MG63 (cell line): ENCODE results near the gene MYO10. TPM values are rescaled to one million over a fixed set of nuclear protein-coding genes. Genes with fewer than 3 reads are reported as not detected.
A peak's percentile ranks its signal among the peaks of the same experiment; 100 is the strongest.

ENCODE experiments used
- DNase-seq: peaks from one replicate; pipeline ENCODE4 v3.0.0-alpha.2; 2020
- H3K27me3 ChIP-seq: fragments of 250-450 bp; sonication (Bioruptor Pico); 2 replicates; pipeline ENCODE4 v1.5.1; 2020; ENCODE audit warnings: mild to moderate bottlenecking, moderate library complexity
- H3K36me3 ChIP-seq: fragments of 250-450 bp; sonication (Bioruptor Pico); 2 replicates; pipeline ENCODE4 v1.5.1; 2020; ENCODE audit warnings: mild to moderate bottlenecking, moderate library complexity
- H3K4me3 ChIP-seq: fragments of 250-450 bp; sonication (Bioruptor Pico); 2 replicates; pipeline ENCODE4 v1.5.1; 2020; ENCODE audit warnings: mild to moderate bottlenecking, moderate library complexity
- H3K9me3 ChIP-seq: fragments of 250-450 bp; sonication (Bioruptor Pico); 2 replicates; pipeline ENCODE4 v1.5.1; 2020; ENCODE audit warnings: mild to moderate bottlenecking, moderate library complexity
- total RNA-seq: library from RNA; depleted of rRNA; stranded (reverse); fragments of >200 nt; shearing (Covaris generic); gene quantifications from 2 replicates; pipeline ENCODE4 v1.2.3, GENCODE V29; 2014; ENCODE audit warnings: low replicate concordance

MYO10 gene
- total RNA-seq, 1 experiment from 2014 or later = 55.0 TPM

- H3K36me3 ChIP-seq = peaks cover 63% of the 10 kb centered on the region
Observed at GRCh38 chr5:16863469-16863946, 72.6 kb downstream of the MYO10 start.

GRCh38 chr5:16862777-16863176, 73.3 kb downstream of the MYO10 start:
- Histone ChIP-seq H3K9me3 (peaks cover 14% of the 10 kb centered on the region), H3K36me3 (peaks cover 63% of the 10 kb centered on the region), H3K27me3 (no peaks in the 10 kb centered on the region), H3K4me3 (no peak overlapping the region)
- DNase-seq = no peak

More at GRCh38 chr5:16863469-16863946, 72.6 kb downstream of the MYO10 start:
- no peak overlapping the region for H3K4me3 ChIP-seq
- DNase-seq = no peak
- H3K9me3 ChIP-seq = peaks cover 14% of the 10 kb centered on the region
- no peaks in the 10 kb centered on the region for H3K27me3 ChIP-seq

GRCh38 chr5:16859346-16859745, 76.7 kb downstream of the MYO10 start:
- DNase-seq = no peak
- Histone ChIP-seq H3K4me3 (no peak overlapping the region), H3K27me3 (no peaks in the 10 kb centered on the region), H3K9me3 (peaks cover 14% of the 10 kb centered on the region), H3K36me3 (peaks cover 70% of the 10 kb centered on the region)

GRCh38 chr5:16858151-16858550, 77.9 kb downstream of the MYO10 start:
- Histone ChIP-seq H3K27me3 (no peaks in the 10 kb centered on the region), H3K9me3 (peaks cover 14% of the 10 kb centered on the region), H3K36me3 (peaks cover 58% of the 10 kb centered on the region), H3K4me3 (no peak overlapping the region)
- no peak for DNase-seq

- Histone ChIP-seq H3K4me3 (no peak overlapping the region), H3K9me3 (peaks cover 14% of the 10 kb centered on the region), H3K27me3 (no peaks in the 10 kb centered on the region), H3K36me3 (peaks cover 61% of the 10 kb centered on the region)
- DNase-seq = peak; percentile 79
Observed at GRCh38 chr5:16857635-16858034, 78.5 kb downstream of the MYO10 start.

GRCh38 chr5:16856531-16856930, 79.6 kb downstream of the MYO10 start:
- DNase-seq = peak; percentile 83
- Histone ChIP-seq H3K27me3 (no peaks in the 10 kb centered on the region), H3K4me3 (no peak overlapping the region), H3K9me3 (peaks cover 14% of the 10 kb centered on the region), H3K36me3 (peaks cover 57% of the 10 kb centered on the region)

GRCh38 chr5:16855898-16856297, 80.2 kb downstream of the MYO10 start:
- no peak for DNase-seq
- Histone ChIP-seq H3K4me3 (no peak overlapping the region), H3K27me3 (no peaks in the 10 kb centered on the region)

GRCh38 chr5:16855485-16855884, 80.6 kb downstream of the MYO10 start:
- H3K4me3 ChIP-seq = no peak overlapping the region
- no peak for DNase-seq
- H3K36me3 ChIP-seq = peaks cover 57% of the 10 kb centered on the region
- peaks cover 12% of the 10 kb centered on the region for H3K9me3 ChIP-seq
- no peaks in the 10 kb centered on the region for H3K27me3 ChIP-seq

More at GRCh38 chr5:16855898-16856297, 80.2 kb downstream of the MYO10 start:
- peaks cover 14% of the 10 kb centered on the region for H3K9me3 ChIP-seq
- H3K36me3 ChIP-seq = peaks cover 60% of the 10 kb centered on the region

- H3K36me3 ChIP-seq = peaks cover 54% of the 10 kb centered on the region
- no peak overlapping the region for H3K4me3 ChIP-seq
- DNase-seq = no peak
- no peaks in the 10 kb centered on the region for H3K27me3 ChIP-seq
- peaks cover 5% of the 10 kb centered on the region for H3K9me3 ChIP-seq
Observed at GRCh38 chr5:16854351-16854750, 81.7 kb downstream of the MYO10 start.

- no peaks in the 10 kb centered on the region for H3K27me3 ChIP-seq
- H3K4me3 ChIP-seq = no peak overlapping the region
- peaks cover 54% of the 10 kb centered on the region for H3K36me3 ChIP-seq
- no peak for DNase-seq
- no peaks in the 10 kb centered on the region for H3K9me3 ChIP-seq
Observed at GRCh38 chr5:16853518-16853917, 82.6 kb downstream of the MYO10 start.

- Histone ChIP-seq H3K9me3 (no peaks in the 10 kb centered on the region), H3K27me3 (no peaks in the 10 kb centered on the region), H3K4me3 (no peak overlapping the region), H3K36me3 (peaks cover 57% of the 10 kb centered on the region)
- DNase-seq = no peak
Observed at GRCh38 chr5:16852251-16853005, 83.7 kb downstream of the MYO10 start.

GRCh38 chr5:16849775-16850174, 86.3 kb downstream of the MYO10 start:
- H3K36me3 ChIP-seq = peaks cover 52% of the 10 kb centered on the region
- DNase-seq = no peak

GRCh38 chr5:16849181-16849580, 86.9 kb downstream of the MYO10 start:
- no peaks in the 10 kb centered on the region for H3K9me3 ChIP-seq
- H3K36me3 ChIP-seq = peaks cover 55% of the 10 kb centered on the region
- no peaks in the 10 kb centered on the region for H3K27me3 ChIP-seq
- DNase-seq = no peak
- no peak overlapping the region for H3K4me3 ChIP-seq

More at GRCh38 chr5:16849775-16850174, 86.3 kb downstream of the MYO10 start:
- Histone ChIP-seq H3K9me3 (no peaks in the 10 kb centered on the region), H3K27me3 (no peaks in the 10 kb centered on the region), H3K4me3 (no peak overlapping the region)

GRCh38 chr5:16844952-16845351, 91.1 kb downstream of the MYO10 start:
- no peak for DNase-seq
- no peaks in the 10 kb centered on the region for H3K9me3 ChIP-seq
- peaks cover 65% of the 10 kb centered on the region for H3K36me3 ChIP-seq
- no peaks in the 10 kb centered on the region for H3K27me3 ChIP-seq
- no peak overlapping the region for H3K4me3 ChIP-seq

- Histone ChIP-seq H3K9me3 (no peaks in the 10 kb centered on the region), H3K4me3 (no peak overlapping the region), H3K36me3 (peaks cover 69% of the 10 kb centered on the region), H3K27me3 (no peaks in the 10 kb centered on the region)
- DNase-seq = no peak
Observed at GRCh38 chr5:16842896-16843295, 93.2 kb downstream of the MYO10 start.

GRCh38 chr5:16841416-16841815, 94.7 kb downstream of the MYO10 start:
- H3K36me3 ChIP-seq = peaks cover 72% of the 10 kb centered on the region
- no peaks in the 10 kb centered on the region for H3K27me3 ChIP-seq
- no peaks in the 10 kb centered on the region for H3K9me3 ChIP-seq
- H3K4me3 ChIP-seq = no peak overlapping the region
- DNase-seq = no peak

GRCh38 chr5:16837305-16837704, 98.8 kb downstream of the MYO10 start:
- Histone ChIP-seq H3K36me3 (peaks cover 51% of the 10 kb centered on the region), H3K9me3 (no peaks in the 10 kb centered on the region), H3K27me3 (no peaks in the 10 kb centered on the region), H3K4me3 (no peak overlapping the region)
- no peak for DNase-seq

GRCh38 chr5:16834029-16834428, 102.1 kb downstream of the MYO10 start:
- no peak overlapping the region for H3K4me3 ChIP-seq
- no peaks in the 10 kb centered on the region for H3K27me3 ChIP-seq
- no peak for DNase-seq

More at GRCh38 chr5:16834029-16834428, 102.1 kb downstream of the MYO10 start:
- Histone ChIP-seq H3K9me3 (no peaks in the 10 kb centered on the region), H3K36me3 (peaks cover 46% of the 10 kb centered on the region)
